HG03571 (cell line): ENCODE data around the gene BMP4.

Experiments
- ATAC-seq: cut with Tn5 transposase; IDR thresholded peaks from one replicate; pipeline ENCODE4 v1.9.1; 2021; ENCODE audit not compliant: unreplicated experiment

Gene BMP4

DNA sequence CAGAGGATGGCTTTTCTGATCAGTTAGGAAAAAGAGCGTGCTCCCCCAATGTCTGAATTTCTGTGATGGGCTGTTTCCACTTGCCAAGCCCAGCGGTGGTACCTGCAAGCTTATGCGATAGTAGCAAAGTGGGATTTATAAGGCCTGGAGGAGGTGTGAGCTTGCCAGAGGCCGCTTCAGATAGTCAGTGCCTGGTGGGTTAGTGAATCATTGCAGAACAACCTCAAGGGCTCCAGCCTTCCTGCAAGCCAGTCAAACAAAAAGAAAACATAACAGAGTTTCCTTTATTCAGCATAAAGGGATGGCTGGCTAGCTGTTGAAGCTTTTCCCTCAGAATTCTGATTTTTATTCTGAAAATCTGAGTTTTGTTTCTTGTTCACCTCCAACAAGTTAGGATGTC lies 7.6 kb upstream of the BMP4 start:
- no peak for ATAC-seq

DNA sequence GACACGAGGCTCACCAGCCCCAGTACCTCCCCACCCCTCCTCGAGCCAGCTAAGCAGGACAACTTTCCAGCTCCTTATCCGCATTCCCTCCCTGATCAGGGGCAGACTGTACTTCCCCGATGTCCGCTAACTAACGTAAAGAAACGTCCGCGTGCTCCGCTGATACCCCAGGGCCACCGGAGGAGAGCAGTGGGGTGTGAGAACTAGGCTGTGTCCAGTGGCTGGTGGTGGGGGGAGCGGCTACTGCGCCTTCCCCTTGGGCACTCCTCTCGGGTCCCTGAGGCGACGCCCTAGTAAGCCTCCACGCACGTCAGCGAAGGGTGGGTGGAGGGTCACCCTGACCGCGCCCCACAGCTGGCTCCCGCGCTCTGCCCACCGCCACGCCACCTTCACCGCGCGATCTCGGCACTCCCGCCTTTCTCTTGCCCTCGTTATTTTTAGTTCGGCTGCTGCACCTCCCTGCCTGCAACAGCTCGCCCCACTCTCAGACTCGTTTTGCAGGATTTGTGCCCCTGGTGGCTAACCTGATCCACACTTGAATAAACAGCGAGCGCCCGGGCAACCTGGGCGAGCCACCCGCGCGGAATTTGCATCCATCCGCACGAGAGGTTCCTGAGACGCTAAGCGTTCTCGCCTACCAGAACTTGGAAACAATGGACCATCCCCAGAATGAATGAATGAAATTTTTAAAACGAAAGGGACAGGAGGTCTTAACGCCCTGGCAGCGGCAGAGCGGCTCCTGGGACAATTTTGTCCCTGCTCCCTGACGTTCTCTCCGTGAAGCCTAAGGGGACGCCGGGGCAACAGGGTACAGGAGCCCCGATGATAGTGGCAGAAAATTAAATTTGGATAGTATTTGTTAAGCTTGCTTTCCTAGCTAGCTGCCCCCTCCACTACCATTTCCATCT lies 6.9 kb upstream of the BMP4 start:
- no peak for ATAC-seq

DNA sequence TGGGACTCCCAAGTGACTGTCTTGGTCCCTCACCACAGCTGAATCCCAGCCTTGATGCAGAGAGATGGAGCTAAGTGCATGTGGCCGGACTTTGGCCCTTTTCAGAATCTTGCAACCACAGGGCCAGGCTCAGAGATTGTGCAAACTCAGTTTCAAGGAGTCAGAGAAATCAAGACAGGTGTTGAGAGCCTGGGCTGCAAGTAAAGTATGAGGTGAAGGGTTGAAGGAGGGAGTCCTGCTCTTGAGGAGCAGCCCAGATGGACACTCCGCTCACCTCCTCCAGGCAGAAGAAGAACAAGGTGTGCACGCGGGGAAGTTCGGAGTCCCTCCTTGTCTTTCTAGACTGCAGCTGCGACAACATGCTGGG lies 6.3 kb upstream of the BMP4 start:
- no peak for ATAC-seq

DNA sequence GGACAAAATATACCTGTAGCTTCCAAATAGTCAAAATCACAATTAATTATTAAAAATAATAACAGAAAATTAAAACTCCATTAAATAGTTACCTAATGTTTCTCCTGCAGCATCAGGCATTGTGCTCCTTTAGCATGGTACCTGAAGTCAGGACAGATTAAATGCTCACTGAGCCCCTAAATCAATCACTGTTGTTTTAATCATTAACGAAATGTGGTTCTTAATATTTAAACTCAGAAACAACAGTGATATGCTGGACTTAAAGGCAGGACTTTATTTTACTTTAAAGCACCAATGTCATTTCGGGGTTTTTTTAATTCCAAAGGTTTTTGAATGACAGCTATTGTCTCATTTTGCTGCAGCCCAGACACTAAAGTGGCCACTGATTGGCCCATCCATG lies 2.0 kb upstream of the BMP4 start:
- no peak for ATAC-seq

DNA sequence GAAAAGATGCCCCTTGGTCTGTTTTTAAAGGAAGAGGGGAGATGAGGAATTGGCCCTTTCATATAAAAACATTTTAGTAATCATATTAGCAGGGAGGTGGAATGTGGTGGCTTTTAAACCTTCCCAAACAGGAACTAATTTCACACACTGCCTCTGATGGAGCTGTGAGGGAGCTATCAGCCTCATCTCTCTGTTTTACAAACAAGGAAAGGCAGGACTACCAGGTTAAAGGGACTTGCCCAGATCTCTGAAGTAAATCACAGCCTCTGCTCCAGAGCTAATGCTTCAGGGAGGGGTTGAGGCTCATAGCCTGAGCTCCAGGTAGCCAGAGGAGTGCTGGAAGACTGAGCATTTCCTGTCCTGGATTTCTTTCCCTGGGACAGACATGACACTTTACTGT lies 1.1 kb upstream of the BMP4 start:
- ATAC-seq, result no peak

DNA sequence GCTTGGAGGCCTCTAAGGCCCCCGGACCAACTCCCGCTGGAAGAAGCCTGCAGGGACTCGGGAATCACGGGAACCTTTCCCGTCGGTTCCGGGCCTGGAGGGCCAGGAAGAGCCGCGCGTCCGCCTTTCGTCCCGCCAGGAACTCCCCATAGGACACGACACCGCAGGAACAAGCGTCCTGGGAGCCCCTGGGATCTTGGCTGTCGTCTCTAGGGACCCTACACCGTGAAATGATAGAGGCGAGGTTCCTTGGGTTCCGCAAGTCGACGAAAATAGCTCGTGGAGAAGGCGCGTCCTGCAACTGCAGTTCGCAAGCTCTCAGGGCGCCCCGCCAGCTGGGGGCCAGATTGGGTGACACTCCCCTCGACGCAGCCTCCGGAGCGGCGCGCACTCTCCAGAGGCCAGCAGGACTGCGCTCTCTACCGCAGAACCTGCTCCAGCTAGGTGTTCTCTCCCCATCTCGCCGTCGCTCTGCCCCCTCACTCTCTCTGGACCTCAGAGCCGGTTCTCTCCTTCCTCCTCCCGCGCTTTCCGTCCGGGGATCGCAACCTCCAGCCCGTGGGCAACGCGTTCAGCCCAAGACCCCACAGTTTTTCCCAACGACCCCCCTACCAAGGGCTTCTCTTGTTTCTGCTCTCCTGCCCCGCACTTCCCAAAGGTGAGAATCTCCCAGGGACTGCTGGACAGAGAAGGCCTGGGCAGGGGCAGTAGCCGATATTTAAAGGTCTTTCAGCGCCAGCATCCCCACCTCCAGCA lies 776 bp downstream of the BMP4 start:
- ATAC-seq, result no peak

DNA sequence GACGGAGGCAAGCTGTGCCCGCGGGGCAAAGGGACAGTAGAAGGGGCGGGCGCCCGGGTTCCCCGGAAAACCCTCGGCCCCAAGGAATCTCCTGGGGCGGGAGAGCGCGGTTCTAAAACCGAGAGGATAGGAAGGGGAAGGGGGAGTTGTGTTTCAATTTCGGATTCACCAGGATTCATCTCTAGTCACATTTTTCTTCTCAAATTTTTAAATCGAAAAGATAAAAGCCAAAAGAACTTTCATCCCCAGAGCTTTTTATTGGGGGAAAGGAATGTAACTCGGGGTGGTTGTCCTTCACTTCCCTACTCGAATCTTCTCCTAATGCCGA lies 1.4 kb downstream of the BMP4 start:
- no peak for ATAC-seq

DNA sequence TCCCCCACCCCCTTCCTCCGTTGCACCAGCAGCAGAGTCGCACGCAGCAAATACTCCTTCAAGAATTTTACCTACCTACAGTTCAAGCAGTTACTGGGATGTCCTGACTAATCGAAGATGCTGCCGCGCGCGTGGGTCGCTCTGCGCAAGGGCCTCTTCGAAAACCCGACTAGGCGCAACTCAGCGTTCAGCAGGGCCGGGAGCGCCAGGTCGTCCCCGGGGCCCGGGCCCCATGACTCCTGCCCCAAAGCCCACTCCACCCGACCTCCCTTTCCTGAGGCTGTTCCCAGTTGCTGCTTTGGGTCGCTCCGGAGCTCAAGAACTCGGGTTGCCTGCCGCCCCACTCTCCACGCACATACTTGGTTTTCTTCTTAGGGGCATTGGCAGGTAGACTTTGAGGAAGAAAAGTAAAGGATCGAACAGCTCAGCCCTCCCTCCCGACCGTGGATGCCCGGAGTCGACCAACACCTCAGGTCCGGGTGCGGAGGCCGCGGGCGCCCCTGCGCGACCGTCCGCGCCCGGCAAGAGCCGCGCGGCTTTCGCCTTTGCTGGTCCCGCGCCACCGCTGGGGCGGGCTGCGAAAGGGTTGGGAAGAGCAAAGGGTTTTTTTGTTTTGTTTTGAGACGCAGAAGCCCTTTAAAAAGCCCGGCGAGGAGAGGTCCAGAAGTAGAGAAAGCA lies 1.9 kb downstream of the BMP4 start:
- no peak for ATAC-seq

DNA sequence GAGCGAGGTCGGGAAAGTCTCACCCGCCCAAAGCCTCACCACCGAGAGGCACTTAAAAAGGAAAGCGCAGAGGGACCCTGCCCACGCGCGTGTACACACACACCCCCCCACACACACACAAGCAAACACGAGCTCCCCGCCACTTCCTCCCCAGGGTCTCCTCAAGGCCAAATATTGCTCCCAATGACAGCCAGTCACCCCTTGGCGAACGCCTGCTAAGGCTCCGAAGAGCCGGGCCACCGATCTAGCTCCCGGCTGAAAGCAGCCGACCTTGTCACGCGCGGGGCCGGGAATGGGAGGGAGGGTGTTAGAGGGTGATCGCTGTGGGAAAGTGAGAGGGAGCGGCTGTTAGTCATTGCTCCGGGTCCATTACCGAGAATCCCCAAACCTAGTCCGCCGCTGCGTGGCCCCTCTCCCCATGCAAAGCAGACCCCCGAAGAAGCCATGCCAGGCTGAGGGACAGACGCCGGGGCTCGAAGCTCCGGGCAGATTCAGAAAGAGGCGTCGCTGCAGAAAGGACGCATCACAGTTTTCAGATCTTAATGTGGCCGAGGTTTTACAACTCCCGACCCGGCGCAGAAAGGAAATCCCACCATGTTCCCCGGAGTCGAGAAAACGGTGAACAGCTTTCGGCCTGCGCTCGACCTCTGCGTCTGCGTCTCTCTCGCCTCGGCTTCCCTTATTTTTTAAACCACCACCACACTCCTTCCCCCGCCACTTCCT lies 2.6 kb downstream of the BMP4 start:
- ATAC-seq, result no peak

DNA sequence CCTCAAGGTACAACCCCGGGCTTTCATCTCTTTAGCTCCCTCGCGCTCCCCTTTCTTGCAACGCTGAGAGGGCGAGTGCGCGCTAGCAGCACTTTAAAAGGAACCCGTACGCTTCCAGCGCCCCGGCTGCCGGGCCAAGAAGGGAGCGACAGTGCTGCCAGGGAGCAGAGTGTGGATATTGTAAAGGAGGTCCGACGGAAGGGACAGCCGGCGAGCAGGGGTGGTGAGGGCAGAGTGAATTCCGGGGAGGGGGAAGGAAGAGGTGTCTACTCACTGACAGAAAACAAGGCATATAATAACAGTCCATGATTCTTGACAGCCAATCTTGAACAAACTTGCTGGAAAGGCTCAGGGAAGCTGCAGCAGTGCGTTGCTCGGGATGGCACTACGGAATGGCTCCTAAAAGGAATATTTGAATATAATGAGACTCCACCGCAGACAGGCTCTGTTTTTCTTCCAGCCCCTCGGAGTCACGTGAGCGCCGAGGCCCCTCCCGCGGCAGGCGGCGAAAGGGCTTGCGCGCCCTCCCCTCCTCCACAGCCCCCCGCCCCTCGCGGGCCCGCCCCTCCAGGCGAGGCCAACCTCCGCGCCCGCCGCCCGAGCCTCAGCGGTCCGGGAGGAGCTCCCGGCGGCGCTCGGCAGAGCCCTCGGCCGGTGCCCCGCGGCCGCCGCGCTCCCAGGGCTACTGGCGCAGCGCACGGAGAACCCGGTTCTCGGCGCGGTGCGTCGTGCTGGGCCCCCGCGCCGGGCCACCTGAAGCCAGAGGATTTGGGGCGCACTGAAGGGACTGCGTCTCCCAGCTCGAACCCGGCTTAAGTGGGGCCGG lies 3.4 kb downstream of the BMP4 start:
- no peak for ATAC-seq

DNA sequence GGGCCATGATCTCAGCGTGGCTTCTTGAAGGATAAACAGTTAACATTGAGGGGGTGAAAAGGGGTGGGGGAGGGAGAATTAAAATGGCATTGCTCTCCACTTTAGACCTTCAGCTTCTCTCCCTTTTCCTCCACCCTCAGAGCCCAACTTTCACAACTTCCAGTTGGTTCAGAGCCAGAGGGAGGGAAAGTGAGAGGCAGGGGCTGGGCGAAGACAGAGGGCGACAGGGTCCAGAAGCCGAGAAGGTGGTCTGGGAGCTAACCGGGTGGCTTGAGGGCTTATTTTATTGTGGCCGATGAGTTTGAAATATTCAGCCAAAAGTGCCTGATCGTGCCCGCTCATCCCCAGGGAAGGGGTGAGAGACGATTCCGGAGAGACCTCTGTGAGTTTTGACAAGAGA lies 4.1 kb downstream of the BMP4 start:
- no peak for ATAC-seq

DNA sequence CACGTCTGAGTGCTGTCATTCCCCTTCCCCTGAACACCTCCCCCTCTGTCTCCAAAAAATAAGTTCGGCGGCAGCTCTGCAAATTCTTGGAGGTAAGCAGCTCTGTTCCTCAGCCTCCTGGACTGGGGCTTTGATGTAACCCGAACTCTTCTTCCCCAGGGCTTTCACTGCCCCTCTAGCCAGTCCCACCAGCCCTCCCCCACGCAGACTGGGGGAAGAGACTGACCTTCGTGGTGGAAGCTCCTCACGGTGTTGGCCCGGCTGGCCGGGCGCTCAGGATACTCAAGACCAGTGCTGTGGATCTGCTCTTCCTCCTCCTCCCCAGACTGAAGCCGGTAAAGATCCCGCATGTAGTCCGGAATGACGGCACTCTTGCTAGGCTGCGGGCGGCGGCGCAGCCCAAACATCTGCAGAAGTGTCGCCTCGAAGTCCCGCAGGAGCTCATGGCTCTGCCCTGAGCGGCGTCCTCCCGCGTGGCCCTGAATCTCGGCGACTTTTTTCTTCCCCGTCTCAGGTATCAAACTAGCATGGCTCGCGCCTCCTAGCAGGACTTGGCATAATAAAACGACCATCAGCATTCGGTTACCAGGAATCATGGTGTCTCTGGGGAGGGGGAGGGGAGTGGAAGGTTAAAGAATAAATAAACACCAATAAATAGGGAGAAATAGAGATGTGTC lies 4.9 kb downstream of the BMP4 start:
- ATAC-seq, result no peak

DNA sequence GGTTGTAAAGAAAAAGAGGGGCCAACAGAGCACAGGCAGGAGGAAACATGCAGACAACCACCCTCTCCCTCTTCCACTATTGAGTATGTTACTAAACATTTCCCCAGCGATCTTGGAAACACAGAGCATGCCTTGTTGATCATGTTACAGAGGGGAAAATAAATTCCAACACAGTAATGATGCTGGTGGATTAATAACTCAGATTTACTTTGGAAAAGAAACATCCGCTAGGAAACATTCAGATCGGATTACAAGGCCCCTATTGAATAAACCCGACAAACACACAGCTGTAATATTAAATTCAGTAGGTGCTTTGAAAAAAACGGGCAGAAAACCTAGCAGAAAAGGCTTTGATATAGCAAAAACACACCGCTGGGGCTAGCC lies 5.4 kb downstream of the BMP4 start:
- ATAC-seq, result no peak

DNA sequence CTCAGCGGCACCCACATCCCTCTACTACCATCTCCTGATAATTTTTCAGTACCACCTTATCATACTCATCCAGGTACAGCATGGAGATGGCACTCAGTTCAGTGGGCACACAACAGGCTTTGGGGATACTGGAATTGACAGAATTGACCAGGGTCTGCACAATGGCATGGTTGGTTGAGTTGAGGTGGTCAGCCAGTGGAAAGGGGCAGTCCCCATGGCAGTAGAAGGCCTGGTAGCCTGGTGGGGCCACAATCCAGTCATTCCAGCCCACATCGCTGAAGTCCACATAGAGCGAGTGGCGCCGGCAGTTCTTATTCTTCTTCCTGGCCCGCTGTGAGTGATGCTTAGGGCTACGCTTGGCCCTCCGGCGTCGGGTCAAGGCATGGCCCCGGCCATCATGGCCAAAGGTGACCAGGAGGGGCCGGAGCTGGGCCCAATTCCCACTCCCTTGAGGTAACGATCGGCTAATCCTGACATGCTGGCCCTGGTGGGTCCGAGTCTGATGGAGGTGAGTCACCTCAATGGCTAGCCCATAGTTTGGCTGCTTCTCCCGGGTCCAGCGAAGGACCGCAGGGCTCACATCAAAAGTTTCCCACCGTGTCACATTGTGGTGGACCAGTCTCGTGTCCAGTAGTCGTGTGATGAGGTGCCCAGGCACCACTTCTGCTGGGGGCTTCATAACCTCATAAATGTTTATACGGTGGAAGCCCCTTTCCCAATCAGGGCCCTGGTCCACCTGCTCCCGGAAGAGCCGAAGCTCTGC lies 6.4 kb downstream of the BMP4 start:
- no peak for ATAC-seq

DNA sequence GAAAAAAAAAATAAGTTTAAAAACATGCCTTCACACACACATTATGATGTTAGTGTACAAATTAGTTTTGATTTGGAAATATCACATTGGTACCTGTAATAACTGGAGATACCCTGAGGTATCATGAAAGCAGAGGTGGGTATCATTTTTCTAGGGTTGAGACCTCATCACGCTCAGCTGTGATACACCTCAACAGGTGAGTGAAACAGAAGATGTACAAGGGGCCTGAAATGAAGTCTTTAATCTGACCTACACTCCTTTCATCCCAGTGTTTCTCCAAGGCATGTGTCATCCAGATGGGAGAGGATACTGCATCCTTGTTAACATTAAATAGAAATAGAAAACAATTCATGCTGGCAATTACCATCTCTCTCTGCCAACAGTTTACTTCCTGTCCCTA lies 7.4 kb downstream of the BMP4 start:
- ATAC-seq, result no peak

DNA sequence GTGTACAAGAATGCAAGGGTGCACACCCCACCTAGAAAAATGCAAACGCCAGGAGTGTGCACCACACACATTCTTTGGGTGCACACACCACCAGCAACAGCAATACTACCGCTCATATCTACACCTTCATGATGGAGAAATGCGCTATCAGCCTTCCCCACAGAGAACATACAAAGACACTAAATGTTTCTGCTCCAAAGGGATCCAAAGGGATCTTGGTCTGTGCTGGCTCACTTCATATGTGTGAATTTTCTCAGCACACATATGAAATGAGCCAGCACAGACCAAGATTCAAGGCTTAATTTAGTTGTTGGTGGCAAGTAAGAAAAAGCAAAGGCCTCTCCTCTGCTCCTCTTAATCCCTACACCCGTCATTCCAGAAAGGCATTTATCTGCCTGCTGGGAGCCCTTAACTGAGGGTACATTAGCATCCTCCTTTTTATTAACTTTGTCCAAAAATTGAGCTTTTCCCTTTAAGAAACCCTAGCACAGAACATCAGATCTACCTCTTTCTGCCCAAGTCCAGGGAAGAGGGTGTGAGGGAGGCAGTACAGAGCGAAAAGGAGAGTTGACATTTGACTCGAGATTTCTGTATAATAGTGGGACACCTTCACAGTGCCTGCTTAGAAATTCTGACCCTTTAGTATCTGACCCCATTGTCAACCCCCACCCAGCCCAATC lies 8.3 kb downstream of the BMP4 start:
- no peak for ATAC-seq

DNA sequence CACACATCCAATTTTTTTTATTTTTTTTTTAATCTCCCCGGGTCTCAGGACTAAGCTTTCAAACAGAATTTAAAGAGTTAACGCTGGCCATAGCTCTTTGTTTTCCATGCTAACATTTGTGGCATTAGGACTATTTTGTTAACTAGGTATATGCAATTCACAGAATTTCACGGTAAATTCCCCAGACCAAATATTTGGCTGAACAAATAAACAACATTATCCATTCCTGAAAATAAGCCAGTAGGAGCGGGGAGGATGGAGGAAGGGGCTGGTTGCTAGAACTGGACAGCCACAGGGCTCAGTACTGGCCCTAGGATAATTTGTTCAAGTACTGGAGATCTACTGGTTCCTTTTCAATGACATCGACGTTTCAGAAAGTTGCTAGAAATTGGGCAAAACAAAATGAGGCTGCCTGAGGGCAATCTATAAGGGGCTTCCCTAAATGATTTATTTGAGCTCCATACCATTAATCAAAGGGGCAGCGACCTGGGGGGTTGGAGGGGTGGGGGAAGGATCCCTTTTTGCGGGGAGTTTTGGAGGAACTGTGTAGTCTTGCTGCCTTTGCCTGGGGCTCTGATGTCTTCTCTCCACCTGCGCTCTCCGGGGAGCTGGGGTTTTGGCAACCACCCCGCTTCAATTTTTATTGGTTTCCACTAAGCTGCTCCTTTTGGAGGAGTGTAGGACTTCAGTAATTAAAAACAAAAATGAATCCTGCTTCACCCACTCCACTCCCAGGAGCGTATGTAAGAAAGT lies 9.0 kb downstream of the BMP4 start:
- ATAC-seq, result no peak

DNA sequence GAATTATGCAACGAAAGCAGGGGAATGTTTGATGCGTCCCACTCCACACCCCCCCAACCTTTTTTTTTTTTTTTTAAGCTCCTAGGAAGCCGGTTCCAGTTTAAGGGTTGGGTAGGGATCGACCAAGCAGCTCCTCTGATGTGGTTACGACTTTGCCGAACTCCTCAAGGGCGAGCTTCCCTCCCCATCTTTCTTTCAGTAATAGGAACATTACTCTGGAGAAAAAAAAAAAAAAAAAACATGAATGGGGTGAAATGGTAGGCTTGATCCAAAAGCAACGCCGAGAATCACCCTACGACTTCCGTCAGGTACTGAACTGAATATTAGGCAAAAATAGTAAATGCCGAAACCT lies 9.6 kb downstream of the BMP4 start:
- no peak for ATAC-seq
